ENCODE data around the gene NLRP6.

GRCh38 chr11:270451-271318, 7.5 kb upstream of the NLRP6 start:
- TF ChIP-seq EZH2phosphoT487 (IDR thresholded peaks at IDR 0.05; ENCODE audit: insufficient read depth, low read depth) (no peak), EZH2 (IDR thresholded peaks at IDR 0.05; ENCODE audit: insufficient read depth, poor library complexity, severe bottlenecking) (no peak)

Measured in GM23248 (cell line).